NCI-H82 treated with DMSO at 0.1 percent for 48 hours (cell line): ENCODE measurements around the gene BCAR3.

Experiments
- DNase-seq: peaks from one replicate; lab custom pipeline; 2025; ENCODE audit not compliant: unreplicated experiment; lab: John Stamatoyannopoulos, UW

Gene BCAR3

DNA sequence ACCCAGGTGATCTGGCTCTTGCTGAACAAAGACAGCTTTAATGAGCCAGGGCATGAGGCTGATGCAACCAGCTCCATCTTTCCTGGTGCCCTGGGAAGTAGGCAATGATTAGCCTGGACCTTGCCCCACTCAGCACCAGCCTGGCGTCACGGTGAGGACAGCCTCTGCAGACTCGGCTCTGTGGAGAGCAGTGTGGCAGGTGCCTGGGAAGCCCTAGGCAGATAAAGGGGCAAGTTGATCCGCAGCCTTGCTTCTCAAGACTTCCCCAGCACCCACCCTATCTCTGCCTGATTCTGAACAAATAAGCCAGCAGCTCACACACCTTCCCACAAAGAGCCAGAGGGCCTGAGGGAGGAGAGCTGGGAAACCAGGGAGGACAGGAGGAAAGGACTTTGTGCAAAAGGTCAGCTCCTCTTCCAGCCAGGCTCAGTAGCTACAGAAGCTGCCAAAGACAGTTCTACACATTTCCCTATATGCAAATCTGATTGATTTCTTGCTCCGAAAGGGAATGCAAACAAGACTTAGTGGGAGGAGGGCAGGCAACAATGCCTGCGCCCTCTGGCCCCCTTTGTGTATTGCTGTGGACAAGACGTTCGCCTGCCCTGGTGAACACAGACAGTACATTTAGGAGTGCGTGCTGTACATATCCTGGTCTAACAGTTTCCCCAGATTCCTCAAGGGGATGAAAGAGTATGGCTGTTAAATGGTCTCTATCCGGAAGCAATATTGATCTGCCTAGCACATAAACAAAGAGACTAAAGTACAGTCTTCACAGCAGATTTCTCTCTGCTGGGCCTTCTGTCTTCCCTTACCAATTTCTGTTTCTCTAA, 63.8 kb downstream of the BCAR3 start:
- no peak for DNase-seq

DNA sequence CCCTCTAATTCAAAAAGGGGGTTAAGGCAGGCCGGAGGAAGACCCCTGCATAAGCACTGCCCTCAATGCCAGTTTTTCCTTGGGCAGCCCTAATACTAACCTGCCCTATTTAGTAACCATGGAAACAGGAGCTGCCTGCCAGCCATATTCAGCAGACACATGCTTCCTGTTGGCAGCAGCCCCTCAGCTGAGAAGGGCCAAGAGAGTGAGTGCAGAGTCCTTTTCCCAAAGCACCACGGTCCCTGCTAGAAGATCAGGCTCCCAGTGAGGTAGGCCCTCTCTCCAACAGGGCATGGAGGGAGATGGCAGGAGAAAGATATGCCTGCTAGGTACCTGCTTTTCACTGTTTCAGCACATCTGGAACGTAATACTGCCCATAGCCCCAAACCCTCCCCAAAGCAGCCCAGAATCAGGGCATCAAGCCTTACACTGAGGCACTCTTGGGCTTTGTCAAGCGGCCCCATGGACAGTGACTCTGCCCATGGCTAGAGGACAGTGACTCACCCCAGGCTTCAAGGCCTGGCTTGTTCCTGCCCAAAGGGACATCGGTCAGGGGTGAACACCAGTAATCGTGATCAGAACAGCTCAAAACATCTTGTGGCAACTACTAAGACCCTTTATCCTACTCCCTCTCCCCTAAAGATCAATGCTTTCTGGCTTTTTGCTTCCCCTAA, 64.5 kb downstream of the BCAR3 start:
- no peak for DNase-seq

DNA sequence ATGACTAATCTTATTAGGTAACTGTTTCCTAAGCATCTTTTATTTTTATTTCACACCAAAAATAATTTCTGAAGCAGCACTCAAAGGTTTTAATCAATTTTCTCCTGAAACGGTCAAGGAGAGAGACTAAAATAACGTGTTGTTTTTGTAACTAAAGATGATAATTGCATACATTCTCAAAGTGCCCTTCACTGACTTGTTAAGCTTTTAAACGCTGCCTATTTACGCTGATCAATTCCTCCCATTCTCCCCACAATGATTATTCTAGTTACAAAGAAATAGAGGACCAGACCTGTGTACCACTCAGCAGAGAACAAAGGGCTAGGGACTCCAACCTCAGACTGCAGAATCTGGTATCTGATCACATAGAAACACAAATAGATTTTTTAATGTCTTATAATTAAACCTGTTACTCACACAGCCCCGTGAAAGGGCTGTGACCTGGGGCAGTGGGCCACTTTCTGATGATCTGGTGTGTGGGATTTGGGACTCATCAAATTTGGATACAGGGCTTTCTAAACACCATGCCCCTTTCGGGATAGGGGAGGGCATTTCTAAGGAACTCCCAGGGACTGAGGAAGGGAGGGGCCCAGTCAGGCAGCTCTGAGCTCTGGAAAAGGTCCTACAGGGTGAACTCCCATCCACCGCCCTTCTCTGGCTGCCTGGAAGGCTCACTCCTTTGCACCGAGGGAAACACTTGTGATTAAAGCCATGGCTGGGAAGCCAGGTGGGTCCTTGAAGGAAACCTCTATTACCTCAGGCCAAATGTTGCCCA, 65.2 kb downstream of the BCAR3 start:
- DNase-seq: no peak

DNA sequence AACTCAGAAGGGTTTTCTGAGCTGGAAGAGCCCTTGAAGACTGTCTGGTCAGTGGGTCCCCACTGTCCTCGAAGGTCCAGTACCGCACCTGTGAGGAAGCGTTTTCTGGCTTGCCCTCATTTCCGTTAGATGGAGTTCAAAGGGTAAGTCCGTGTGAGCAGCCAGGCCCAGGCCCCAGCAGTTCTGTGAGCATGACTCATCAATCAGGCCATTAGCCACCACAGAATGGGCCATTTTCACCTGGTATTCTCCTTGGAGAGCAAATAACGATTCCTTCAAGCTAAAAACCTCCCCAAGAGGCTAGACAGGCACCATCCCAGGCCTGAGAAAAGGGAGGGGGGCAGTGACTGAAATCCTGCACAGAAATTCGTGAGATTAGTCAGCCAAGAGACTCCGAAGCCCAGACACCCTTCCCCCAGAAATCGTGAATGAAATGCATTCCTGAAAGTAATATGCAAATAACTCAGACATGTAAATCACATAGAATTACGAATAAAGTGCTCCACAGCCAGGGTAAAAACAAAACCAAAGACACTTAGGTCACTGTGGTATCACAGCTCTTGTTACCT, 66.0 kb downstream of the BCAR3 start:
- DNase-seq: no peak

DNA sequence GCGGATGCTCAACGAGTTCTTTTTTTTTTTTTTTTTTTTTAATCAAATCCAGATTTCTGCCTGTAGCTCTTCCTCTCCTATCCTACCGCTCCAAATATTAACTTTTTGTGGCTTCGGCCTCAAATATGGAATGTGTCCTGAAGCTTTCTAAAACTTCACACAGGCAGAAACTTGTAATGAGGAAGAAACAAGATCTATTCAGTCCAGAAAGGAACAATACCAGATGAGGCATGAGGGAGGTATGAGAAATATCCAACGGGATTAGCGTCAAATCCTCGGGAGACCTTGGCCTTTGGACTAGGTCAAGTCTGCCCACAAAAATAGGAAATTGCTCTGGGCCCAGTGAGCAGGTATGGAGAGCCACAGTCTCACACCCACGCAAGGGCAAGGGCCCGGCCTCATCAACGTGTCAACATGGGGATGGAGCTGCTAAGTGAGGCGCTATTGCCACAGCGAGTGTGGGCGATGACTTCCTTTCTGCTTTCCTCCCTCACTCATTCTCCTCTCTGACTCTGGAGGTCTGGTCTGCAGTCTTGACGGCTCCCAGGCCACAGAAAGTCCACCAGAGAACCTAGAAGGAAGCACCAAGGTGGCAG, 66.6 kb downstream of the BCAR3 start:
- no peak for DNase-seq

DNA sequence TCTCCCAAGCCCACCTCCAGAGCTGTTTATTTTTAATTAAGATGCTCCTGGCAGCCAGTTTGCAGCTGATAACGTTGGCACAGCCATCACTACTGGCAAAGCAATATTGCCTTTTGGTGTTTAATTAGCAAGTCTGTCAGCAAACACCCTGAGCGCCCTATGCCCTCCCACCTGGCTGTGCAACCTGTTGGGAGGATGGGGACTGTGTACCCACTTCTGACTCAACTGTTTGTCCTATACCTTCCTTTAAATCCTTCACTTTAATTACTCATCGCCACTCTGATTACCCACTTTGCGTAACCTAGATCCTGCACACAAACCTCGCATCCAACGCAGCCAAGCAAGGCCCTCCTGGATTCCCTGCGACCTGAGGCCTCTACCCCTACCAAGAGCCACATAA, 67.1 kb downstream of the BCAR3 start:
- DNase-seq: no peak

DNA sequence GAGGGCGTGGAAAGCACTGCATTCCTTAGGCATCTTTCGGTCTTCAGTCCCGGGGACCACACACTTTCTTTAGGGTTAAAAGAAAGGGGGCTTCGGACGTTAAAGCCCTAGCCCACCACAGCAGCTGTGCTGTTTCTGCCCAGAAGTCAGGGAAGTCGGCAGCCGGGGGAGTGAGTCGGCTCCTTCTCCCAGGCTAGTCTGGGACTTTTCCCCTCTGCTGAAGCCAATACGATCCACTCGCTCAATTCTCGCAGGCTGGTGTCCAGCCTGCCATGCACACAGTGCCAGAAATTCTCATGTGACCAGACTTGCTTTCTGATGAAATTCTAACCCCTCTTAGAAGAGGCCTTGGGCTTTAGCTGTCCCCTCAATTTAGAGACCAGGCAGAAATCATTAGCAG, 67.7 kb downstream of the BCAR3 start:
- DNase-seq: no peak

DNA sequence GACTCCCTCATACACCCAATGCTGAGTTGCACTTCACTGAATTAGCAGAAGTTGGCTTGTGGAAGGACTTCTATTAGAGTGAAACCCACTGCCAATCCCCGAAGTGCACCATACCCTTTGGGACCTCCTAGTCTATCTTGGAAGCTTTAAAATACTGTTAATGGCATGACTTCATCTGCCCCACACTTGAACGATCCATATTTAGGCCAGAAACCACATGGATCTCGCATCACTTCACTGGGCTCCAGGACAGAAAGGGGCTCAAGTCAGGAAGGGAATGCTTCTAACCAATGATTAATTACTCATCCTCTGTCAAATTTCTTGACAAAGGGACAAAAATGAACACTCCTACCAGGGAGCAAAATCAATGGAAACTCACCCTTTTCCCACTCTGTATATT, 69.1 kb downstream of the BCAR3 start:
- DNase-seq: no peak

DNA sequence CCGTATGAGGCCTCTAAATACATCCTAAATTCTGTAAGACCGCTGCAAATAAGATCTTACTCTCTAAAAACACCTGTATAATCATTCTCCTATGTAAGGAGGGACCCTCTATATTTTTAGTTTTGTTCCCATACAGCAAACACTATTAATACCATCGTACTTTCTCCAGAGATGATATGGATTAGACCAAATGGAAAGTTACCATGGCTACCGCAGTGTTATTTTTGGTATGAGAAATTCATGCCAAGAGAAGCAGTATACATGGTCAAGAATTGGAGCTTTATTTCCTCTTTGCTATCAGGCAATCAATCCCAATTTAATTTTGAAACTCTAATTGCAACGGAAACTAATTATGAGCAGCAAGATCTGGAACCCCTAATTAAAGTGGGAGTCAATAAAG, 70.0 kb downstream of the BCAR3 start:
- DNase-seq: no peak

DNA sequence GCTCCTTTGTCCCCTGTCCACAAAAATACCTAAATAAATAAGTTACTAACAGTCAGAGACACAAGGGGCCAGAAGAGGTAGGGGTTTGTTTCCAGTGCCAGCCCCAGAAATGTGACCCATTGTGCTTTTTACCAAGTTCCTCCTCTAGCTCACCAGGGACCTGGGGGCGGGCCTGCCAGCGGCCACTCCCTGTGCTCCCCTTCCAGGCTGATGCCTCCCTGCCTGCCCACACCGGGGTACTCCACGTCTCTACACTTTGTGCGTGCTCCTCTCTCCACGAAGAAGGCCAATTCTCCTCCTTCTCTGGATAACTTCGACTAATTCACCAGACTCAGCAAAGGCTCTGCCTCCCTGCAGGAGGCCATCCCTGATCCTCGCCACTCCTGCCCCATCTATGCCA, 72.1 kb downstream of the BCAR3 start:
- no peak for DNase-seq

DNA sequence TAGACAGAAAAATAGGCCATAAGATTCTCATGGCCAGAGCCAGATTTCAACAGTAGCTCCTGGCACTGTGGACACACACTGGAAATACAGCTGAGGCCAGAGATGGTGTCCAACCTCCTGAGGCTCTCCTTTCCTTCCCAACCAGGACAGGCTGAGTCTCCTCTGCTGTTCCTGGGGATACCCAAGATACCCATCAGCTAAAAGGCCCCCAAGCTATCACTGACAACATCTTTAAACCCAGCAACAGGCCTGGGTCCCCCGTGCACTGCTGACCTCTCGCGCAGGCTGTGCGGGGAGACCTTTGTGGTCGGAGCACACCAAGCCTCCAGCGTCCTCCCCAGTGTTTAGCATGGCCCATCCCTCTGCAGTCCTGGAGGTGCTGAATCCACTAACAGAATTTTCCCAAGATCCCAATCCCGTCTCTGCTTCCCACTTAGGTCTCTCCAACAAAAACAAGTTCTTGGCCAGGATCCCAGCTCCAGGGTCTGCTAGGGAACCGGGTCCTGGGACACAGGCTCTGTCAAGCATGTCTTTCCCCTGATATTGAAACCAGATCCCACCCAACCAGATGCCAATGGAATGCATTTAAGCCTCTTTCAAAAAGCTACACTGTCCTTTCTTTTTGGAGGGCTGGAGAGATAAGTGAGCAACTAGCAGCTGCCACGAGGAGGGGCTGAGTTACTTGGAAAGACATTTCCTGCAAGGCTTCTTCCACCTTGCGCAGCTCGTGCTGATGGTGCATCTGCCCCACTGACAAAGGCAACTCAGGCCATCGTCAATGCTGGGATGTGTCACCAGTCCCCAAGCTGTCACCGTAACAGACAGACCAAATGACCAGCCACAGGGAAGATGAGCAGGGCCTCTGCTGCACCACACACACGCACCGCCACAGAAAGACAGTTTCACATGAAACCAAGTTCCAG, 73.2 kb downstream of the BCAR3 start:
- no peak for DNase-seq

DNA sequence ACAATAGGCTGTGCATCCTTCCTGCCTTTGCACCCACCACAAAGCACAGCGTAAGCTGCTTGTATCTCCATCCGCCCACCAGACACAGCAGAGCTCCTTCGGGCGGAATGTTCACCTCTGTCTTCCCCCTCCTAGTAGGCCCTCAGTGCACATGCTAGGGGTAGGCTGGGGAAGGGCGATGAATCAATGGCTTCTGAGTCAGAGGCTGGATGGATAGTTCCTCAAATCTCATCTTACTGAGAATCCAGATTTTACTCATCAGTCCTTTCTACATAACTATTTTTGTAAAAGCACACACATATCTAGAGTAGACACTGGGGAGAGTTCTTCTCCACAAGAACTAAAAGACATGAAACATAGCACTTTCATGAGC, 73.8 kb downstream of the BCAR3 start:
- DNase-seq: no peak

DNA sequence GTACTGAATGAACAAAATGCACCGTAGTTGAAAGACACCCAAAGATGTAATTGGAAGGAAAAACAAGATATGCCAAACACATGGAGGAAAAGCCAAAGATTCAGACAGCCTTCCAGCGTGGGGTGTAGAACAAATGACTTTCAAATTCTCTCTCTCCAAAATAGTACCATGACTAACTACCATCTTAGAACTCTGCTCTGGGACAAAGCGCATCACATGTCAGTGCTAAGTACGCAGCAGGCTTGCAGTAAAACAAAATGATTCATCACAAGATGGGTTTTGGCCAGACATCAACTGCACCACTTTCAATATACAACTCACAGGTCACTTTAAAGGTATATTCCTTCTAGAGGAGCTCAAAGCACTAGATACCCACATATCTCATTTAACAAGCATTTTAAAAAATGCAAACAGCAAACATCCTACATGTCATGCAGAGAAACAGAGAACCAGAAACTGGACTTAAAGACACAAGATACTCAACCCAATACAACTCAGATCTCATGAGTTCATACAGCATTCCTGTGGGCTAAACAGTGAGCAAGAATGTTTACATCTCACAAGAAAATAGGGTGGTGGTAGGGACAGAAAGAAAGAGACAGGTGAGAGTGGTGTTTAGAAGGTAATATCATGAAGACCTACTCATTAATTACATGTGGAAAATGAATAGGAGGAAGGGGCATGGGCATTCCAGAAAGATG, 75.7 kb downstream of the BCAR3 start:
- no peak for DNase-seq

DNA sequence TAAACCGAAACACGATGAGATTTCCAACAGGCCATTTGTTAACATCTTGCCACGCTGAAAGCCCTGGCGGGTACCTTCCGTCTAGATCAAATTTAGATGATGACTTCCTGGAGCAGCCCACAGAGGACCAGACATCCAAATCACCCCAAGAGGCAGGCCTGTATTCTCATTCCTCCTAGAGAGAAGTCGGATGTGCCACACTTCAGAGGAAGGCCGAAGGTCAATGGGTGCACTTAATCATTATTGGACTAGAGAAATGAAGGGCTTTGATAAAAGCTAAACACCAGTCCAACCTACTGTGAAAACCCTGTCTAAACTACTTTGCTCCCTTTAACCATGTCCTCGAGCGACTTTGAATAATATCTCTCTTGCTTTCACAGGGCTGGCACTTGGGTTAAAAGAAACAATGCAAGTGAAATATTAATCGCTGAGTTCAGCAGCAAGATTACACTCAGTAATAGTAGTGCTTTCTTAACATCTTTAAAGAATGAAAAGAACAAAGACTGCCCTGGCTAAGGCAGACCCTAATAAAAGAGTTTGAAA, 76.5 kb downstream of the BCAR3 start:
- no peak for DNase-seq

DNA sequence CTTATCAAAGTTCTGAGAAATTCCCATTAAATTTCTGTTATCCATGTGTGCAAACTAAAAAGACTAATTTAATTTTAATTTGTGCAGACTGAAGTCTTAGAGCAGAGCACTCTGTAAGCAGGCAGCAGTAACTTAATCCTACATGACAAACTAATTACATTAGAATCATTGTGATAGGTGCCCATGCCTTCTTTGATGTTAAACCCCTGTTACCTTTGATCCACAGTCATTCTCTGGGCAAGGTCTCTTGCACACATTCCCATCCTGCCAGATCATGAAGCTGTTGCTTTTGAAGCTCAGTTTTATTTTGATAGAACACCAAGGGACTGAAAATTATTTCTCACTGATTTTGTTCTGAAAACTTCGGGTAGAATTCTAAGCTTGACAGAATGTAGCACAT, 77.2 kb downstream of the BCAR3 start:
- no peak for DNase-seq

DNA sequence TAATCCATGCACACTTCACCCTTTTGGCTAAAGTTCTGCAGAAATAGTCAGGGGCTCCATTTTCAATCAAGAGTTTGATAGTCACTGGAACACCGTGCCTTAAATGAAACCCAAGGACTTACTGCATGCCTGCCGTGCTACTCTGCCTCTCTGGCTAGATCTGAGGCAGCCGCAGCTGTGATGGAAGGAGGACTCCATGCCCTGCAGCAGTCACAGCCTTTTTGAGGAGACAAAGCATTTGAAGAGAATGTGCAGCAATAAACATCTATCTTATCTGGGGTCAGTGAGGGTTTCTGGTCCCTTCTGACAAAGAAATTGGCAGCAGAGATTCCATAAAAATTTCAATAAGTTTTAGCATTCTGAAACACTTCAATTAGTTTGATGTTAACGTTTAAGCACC, 78.0 kb downstream of the BCAR3 start:
- DNase-seq: no peak

DNA sequence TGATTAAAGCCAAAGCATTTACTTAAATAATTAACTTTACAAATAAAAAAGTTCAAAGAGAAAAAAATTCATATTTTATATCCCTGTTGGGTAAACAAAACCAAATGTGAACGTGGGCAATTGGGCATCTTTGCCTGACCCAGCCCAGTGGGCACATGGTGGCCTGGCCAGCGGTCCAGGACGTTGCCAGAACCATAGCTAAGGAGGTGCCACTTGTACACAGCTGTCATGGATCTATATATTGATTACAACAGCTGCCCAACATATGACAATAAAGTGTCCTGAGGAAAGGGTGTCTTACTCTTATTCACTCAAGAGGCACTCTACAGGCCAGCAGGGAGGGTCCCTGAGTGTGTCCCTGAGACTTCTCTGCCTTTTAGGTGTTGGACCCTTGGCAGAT, 78.5 kb downstream of the BCAR3 start:
- no peak for DNase-seq

DNA sequence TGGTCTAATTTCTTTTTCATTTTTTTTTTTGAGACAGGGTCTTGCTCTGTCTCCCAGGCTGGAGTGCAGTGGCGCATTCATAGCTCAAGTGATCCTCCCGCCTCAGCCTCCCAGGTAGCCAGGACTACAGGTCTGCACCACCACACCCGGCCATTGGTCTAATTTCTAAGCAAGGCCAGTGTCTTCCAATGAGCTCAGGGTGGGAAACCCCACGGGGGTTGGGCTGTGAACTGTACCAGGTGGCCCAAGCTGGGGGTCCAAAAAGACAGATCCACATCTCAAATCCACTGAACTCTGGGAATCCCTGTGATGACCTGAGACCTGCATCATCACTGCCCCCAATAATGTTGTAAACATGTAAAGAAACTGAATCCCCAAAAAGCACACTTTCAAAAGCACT, 79.5 kb downstream of the BCAR3 start:
- DNase-seq: no peak

DNA sequence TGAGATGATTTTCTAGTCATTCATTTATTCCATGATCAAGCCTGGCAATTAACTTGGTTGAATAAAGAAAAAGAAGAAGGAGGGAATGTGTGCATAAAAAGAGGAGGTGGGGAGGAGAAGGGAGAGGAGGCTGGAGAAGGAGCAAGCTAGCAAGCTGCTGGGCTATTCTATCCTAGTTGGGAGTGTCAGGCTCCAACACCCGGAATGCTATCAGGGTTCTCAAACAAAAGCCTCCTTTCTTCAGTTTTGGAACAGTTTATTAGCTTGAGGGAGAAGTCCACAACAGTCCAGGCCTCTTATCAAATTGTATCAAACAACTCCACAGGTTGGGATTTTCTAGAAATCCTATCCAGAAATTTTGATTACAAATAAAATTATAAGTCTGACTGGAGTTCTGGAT, 80.0 kb downstream of the BCAR3 start:
- no peak for DNase-seq
